GM12801 (cell line): ENCODE measurements around the gene RHBG.

Experiments
- TF ChIP-seq, protein P1 (sequence below): IDR thresholded peaks from one replicate; pipeline ENCODE4 v1.5.1; 2011; ENCODE audit warnings: control low read depth; ENCODE audit not compliant: insufficient read length; ENCODE audit errors: extremely low read depth

The RHBG gene

DNA sequence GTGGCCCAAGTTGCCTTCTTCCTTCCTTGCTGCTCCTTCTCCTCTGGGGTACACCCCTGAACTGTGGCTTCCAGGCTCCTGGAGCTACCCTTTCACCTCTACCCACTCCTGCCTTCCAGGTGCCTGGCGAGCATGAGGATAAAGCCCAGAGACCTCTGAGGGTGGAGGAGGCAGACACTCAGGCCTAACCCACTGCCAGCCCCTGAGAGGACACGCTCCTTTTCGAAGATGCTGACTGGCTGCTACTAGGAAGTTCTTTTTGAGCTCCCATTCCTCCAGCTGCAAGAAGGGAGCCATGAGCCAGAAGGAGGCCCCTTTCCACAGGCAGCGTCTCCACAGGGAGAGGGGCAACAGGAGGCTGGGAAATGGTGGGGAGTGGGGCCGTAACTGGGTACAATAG lies 15.6 kb downstream of the RHBG start:
- TF ChIP-seq, protein P1, sequence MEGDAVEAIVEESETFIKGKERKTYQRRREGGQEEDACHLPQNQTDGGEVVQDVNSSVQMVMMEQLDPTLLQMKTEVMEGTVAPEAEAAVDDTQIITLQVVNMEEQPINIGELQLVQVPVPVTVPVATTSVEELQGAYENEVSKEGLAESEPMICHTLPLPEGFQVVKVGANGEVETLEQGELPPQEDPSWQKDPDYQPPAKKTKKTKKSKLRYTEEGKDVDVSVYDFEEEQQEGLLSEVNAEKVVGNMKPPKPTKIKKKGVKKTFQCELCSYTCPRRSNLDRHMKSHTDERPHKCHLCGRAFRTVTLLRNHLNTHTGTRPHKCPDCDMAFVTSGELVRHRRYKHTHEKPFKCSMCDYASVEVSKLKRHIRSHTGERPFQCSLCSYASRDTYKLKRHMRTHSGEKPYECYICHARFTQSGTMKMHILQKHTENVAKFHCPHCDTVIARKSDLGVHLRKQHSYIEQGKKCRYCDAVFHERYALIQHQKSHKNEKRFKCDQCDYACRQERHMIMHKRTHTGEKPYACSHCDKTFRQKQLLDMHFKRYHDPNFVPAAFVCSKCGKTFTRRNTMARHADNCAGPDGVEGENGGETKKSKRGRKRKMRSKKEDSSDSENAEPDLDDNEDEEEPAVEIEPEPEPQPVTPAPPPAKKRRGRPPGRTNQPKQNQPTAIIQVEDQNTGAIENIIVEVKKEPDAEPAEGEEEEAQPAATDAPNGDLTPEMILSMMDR: no peak

DNA sequence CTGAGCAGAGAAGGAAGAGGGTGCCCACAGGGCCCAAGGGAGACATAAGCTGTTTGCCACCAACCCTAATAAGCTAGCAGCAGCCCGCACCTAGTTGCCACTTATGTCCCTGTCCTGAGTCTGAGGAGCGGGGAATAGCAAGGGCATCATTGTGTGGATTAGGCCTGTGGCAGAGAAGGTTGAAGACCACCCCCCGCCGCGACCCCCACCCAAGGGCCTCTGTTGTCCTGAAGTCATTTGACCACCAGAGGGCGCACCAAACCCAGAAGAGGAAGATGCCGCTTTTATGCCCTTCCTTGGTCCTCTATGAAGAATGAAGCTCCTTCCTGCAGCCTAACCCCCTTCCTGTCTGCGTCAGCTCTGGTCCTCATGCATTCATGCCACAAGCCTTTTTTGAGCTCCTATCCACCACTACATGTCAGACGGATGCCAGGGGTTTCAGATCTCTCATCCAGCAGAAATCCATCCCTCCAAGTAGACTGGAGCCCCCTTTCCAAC lies 16.6 kb downstream of the RHBG start:
- TF ChIP-seq, protein P1: no peak

DNA sequence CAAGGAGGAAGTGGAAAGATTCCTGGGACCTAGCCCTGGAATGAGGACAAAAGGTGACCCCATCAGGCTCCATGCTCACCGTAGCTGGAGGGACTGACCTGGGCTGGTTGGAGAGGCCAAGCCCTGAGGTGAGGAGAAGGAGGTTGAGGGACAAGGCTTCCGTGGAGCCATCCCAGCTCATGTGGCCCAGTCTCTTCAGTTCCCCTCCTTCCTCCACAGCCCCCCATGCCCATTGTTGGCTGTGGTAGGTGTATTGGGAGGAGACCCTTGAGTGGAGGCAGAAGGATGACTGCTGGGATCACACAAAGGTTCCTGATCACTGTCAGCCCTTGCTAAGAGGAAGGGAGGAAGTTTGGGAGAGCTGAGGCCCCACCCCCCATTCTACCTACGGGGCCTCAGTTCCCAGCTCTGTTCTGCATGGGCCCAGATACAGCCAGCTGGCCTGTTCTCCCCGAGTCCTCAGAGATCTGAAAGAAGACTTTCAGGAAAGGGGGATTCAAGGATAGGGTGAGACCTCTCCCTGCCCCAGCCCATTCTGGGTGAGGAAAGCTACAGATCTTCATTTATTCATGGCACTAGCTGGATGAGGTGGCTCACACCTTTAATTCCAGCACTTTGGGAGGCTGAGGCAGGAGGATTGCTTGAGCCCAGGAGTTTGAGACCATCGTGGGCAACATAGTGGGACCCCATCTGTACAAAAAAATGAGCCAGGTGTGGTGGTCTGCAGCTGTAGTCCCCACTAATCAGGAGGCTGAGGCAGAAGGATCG lies 17.3 kb downstream of the RHBG start:
- TF ChIP-seq, protein P1: no peak

DNA sequence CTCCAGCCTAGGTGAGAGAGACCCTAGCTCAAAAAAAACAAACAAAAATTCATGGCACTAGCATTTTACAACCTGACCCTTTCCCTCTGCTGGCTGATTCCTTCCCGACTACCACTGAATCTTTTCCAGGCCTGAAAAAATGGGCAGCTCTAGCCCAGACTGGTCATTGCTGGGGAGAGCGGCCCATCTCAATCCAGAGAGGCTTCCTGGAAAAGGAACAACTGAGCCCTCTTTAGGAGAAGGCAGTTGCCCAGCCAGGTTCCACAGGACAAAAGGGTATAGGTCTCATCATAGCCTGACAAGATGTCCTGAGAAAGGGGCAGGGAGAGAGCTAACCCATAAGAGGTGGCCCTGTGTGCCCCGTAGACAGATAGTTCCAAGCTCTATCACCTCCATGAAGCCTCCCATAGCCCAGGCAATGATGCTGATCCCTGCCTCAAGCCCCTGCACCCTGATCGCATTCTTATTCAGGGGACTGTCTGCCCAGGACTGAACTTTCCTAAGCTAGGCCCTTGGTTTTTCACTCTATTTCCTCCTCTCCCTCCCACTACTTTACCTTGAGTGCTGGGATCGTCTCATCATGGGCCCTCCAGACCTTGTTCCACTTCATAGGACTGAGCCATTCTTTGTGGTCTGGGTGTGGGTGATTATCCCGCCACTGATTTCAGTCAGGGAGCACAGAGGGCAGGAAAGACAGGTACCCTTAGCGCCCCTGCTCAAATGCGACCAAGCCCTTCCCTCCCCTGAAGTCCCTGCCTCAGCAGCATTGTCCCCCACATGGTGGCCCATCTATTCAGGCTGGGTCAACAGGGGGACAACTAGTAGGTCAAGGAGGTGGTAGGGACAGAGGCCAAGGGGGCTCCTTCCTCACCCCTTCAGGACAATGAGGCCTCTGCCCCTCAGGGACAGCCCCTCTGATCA lies 18.2 kb downstream of the RHBG start:
- TF ChIP-seq, protein P1: no peak

DNA sequence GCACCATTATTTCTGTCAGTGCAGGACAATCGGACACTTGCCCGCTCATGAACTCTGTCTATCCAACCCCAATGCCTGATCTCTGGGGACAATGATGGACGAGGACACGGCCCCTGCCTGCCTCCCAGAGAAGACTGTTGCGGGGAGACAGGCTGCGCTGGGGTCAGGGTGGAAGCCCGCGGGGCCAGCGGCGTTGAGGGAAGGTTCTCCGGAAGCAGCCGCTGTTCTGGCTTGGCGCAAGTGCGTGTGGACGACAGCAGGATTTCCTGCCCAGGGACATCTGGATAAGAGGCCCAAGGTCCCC lies 18.8 kb downstream of the RHBG start:
- TF ChIP-seq, protein P1: no peak

DNA sequence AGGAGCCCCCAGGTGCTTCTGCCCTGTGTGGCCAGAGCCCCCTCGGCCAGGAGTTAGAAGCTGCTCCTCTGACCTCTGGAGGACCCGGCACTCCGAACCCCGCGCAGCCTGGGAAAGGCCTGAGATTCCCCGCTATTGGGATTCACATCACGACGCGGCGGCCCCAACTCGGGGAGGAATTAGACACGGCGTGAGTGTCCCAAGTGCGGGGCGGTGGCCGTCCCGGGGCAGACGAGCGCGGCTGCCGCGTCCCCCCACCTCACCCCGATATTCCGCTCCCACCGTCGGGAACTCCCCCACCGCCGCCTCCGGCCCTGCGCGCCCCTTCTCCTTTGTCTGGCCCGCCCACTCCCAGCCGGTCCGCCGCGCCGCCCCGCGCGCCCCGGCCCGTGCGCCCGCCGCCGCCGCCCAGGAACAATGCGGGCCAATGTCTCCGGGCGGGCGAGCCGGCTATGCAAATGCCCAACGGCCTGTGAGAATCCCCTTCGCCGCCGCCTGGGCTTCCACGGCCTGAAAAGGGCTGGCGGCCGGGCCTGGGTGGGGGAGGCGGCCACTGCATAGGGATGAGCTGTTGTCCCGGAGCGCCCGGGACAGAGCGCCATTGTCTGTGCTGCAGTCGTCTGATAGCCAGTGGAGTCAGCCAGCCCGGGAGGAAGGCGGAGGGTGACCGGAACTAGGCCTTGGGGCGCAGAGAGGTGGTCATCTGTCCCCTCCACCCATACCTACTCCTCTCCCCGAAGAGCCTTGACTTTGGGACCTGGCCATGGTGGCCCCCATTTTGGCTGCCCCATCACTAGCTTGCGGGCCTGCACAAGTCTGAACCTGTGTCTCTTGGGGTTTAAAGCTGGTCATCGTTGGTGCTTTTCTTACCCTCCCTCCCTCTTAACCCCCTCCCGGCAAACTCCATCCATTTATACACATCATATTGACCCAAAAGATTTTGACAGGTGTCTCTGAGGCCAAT lies 19.4 kb downstream of the RHBG start:
- TF ChIP-seq, protein P1: no peak
